HepG2 (cell line): ENCODE results near the gene KATNBL1. TPM values are rescaled to one million over a fixed set of nuclear protein-coding genes. Genes with fewer than 3 reads are reported as not detected.

Experiments used
- ADNP ChIP-seq: sonication (generic); formaldehyde crosslinking; IDR thresholded peaks from 2 replicates; pipeline ENCODE4 v1.4.0; 2020; ENCODE audit warnings: missing genetic modification reagents
- CTCF ChIP-seq: sonication (generic); formaldehyde crosslinking; IDR thresholded peaks from 2 replicates; pipeline ENCODE4 v1.5.0; 2020; ENCODE audit warnings: mild to moderate bottlenecking, missing genetic modification reagents, moderate library complexity
- FOXP1 ChIP-seq, 2 experiments: fragments of 450-650 bp in 1 of 2; IDR thresholded peaks; 2 replicates each; pipeline ENCODE4 v1.6.1; 2017 to 2018; ENCODE audit warnings: antibody characterized with exemption in 1 of 2
- HMGXB4 ChIP-seq, 2 experiments: sonication (generic) in 1 of 2; formaldehyde crosslinking in 1 of 2; IDR thresholded peaks; 2 replicates each; pipeline versions ENCODE4 v1.4.0 to v1.6.1; 2018 to 2020; ENCODE audit warnings: missing genetic modification reagents in 2 of 2, borderline replicate concordance in 1 of 2, low read depth in 1 of 2, mild to moderate bottlenecking in 1 of 2, missing biosample characterization in 1 of 2
- ISL2 ChIP-seq: sonication (generic); formaldehyde crosslinking; IDR thresholded peaks from 2 replicates; pipeline ENCODE4 v1.5.0; 2020; ENCODE audit warnings: missing genetic modification reagents
- LCORL ChIP-seq, 2 experiments: fragments of 450-650 bp in 1 of 2; sonication (generic) in 1 of 2; formaldehyde crosslinking in 1 of 2; IDR thresholded peaks; 2 replicates each; pipeline versions ENCODE4 v1.5.0 to v1.6.1; 2017 to 2020; ENCODE audit warnings: antibody characterized with exemption in 1 of 2, missing genetic modification reagents in 1 of 2
- MED1 ChIP-seq: sonication (generic); formaldehyde crosslinking; IDR thresholded peaks from 2 replicates; pipeline ENCODE4 v1.4.0; 2020; ENCODE audit warnings: missing genetic modification reagents
- NR1H2 ChIP-seq: sonication (generic); formaldehyde crosslinking; IDR thresholded peaks from 2 replicates; pipeline ENCODE4 v1.8.1; 2022; ENCODE audit warnings: low read depth, missing genetic modification reagents, borderline replicate concordance
- PRDM15 ChIP-seq: sonication (generic); formaldehyde crosslinking; IDR thresholded peaks from 2 replicates; pipeline ENCODE4 v1.4.0; 2020; ENCODE audit warnings: missing genetic modification reagents
- WIZ ChIP-seq: sonication (generic); formaldehyde crosslinking; IDR thresholded peaks from 2 replicates; pipeline ENCODE4 v1.5.1; 2020; ENCODE audit warnings: mild to moderate bottlenecking, missing genetic modification reagents
- ZBTB37 ChIP-seq: sonication (generic); formaldehyde crosslinking; IDR thresholded peaks from 2 replicates; pipeline ENCODE4 v1.4.0; 2020; ENCODE audit warnings: mild to moderate bottlenecking, missing genetic modification reagents
- ZBTB7A ChIP-seq: sonication (generic); formaldehyde crosslinking; IDR thresholded peaks from 2 replicates; pipeline ENCODE4 v1.8.0; 2022; ENCODE audit warnings: mild to moderate bottlenecking, missing genetic modification reagents
- ZFP37 ChIP-seq: sonication (generic); formaldehyde crosslinking; IDR thresholded peaks from 2 replicates; pipeline ENCODE4 v1.4.0; 2020; ENCODE audit warnings: missing genetic modification reagents, borderline replicate concordance
- ZFP82 ChIP-seq: sonication (generic); formaldehyde crosslinking; IDR thresholded peaks from 2 replicates; pipeline ENCODE4 v1.5.1; 2020; ENCODE audit warnings: mild to moderate bottlenecking, missing genetic modification reagents, borderline replicate concordance
- ZMYM3 ChIP-seq: sonication (generic); formaldehyde crosslinking; IDR thresholded peaks from 2 replicates; pipeline ENCODE4 v1.5.1; 2020; ENCODE audit warnings: mild to moderate bottlenecking, missing genetic modification reagents
- ZNF264 ChIP-seq: sonication (generic); formaldehyde crosslinking; IDR thresholded peaks from 2 replicates; pipeline ENCODE4 v1.4.0; 2020; ENCODE audit warnings: missing genetic modification reagents
- ZNF770 ChIP-seq: sonication (generic); formaldehyde crosslinking; IDR thresholded peaks from 2 replicates; pipeline ENCODE4 v1.5.0; 2020; ENCODE audit warnings: mild to moderate bottlenecking, missing genetic modification reagents
- polyA plus RNA-seq, 8 experiments: library from polyadenylated mRNA; depleted of rRNA in 3 of 8; stranded (reverse) in 7 of 8; unstranded in 1 of 8; fragments of >200 nt; fragmentation: Illumina TruSeq in 4 of 8; extraction: Trizol in 4 of 8; gene quantifications; 2 replicates each; pipeline versions ENCODE4 v1.2.1 to v1.2.3, GENCODE V29; 2011 to 2016; ENCODE audit warnings: low read depth in 4 of 8, missing spikeins in 1 of 8, mixed read lengths in 1 of 8; ENCODE audit not compliant: insufficient read depth in 1 of 8
- total RNA-seq, 5 experiments: library from RNA; depleted of rRNA; stranded (reverse); fragments of >200 nt; fragmentation: Illumina TruSeq; extraction: Trizol; gene quantifications; 2 replicates each; pipeline ENCODE4 v1.2.3, GENCODE V29; 2016; ENCODE audit warnings: low read depth in 1 of 5

The KATNBL1 gene
- total and polyA plus RNA-seq, 2 of the 13 experiments (the other 11 are each of a cell fraction or from before 2014, with no cell fraction given), result 23.4 to 42.8 TPM

GRCh38 chr15:34223904-34224596 lies 14.2 kb upstream of the KATNBL1 start (continued):
- TF ChIP-seq ZNF770 (CRISPR knock-in tag) (peak; percentile 20; the same call in 1 of the 2 replicates), ADNP (CRISPR knock-in tag) (no peak), ZNF264 (no peak), NR1H2 (CRISPR knock-in tag) (peak; percentile 55; the same call in 1 of the 2 replicates), HMGXB4 (CRISPR knock-in tag; IDR thresholded peaks at IDR 0.05; ENCODE audit: borderline replicate concordance in 1 of 2, low read depth in 1 of 2) (0 out of 4 replicates have a peak, but pooled peaks of 1 of the 2 experiments have one; percentile 7), FOXP1 (IDR thresholded peaks at IDR 0.05) (no peak), FOXP1 (CRISPR knock-in tag; IDR thresholded peaks at IDR 0.05) (peak; percentile 4; the same call in 1 of the 2 replicates), LCORL (IDR thresholded peaks at IDR 0.05) (no peak), LCORL (CRISPR knock-in tag; IDR thresholded peaks at IDR 0.05) (peak; percentile 11; the same call in 1 of the 2 replicates), ZBTB7A (CRISPR knock-in tag) (peak; percentile 3; the same call in 1 of the 2 replicates), ZFP82 (CRISPR knock-in tag) (no peak), ZFP37 (CRISPR knock-in tag) (0 out of 2 replicates have a peak, but pooled peaks have one; percentile 3), PRDM15 (no peak), ISL2 (CRISPR knock-in tag) (no peak), WIZ (CRISPR knock-in tag) (no peak), ZMYM3 (CRISPR knock-in tag) (0 out of 2 replicates have a peak, but pooled peaks have one; percentile 8), MED1 (CRISPR knock-in tag) (no peak), CTCF (CRISPR knock-in tag) (0 out of 2 replicates have a peak, but pooled peaks have one; percentile 31), ZBTB37 (CRISPR knock-in tag) (no peak)
